Measurements from ENCODE around the gene FOSB. TPM values are rescaled to one million over a fixed set of nuclear protein-coding genes. Genes with fewer than 3 reads are reported as not detected.

FOSB gene
- total RNA-seq, 1 donor from 2014 or later: 18.3 TPM

- peak; percentile 71 for DNase-seq (ENCODE audit: low read depth)
Measured at GRCh38 chr19:45484273-45484945, 16.6 kb downstream of the FOSB start.

- peak; percentile 84 for DNase-seq (ENCODE audit: low read depth)
Measured at GRCh38 chr19:45485305-45486077, 17.7 kb downstream of the FOSB start.

- DNase-seq (ENCODE audit: low read depth): no peak
Measured at GRCh38 chr19:45488708-45489107, 20.9 kb downstream of the FOSB start.

GRCh38 chr19:45489216-45489855 is 21.5 kb downstream of the FOSB start:
- no peak for DNase-seq (ENCODE audit: low read depth)

GRCh38 chr19:45492137-45492626 is 24.4 kb downstream of the FOSB start:
- DNase-seq (ENCODE audit: low read depth): no peak

- DNase-seq (ENCODE audit: low read depth): peak; percentile 52
Measured at GRCh38 chr19:45492627-45493470, 25.1 kb downstream of the FOSB start.

GRCh38 chr19:45494261-45494916 is 26.6 kb downstream of the FOSB start:
- no peak for DNase-seq (ENCODE audit: low read depth)

- DNase-seq (ENCODE audit: low read depth): no peak
Measured at GRCh38 chr19:45495178-45495577, 27.4 kb downstream of the FOSB start.

GRCh38 chr19:45496349-45496953 is 28.7 kb downstream of the FOSB start:
- no peak for DNase-seq (ENCODE audit: low read depth)

- no peak for DNase-seq (ENCODE audit: low read depth)
Measured at GRCh38 chr19:45497791-45498190, 30.0 kb downstream of the FOSB start.

- DNase-seq (ENCODE audit: low read depth): no peak
Measured at GRCh38 chr19:45498411-45499195, 30.8 kb downstream of the FOSB start, which contains the start of gene PPM1N. Gene PPM1N (plus strand): TSS chr19:45498443. CDS start chr19:45498473, 30 bp downstream.

GRCh38 chr19:45499196-45500180 is 31.7 kb downstream of the FOSB start:
- peak; percentile 43 for DNase-seq (ENCODE audit: low read depth)

GRCh38 chr19:45500918-45501729 is 33.3 kb downstream of the FOSB start:
- no peak for DNase-seq (ENCODE audit: low read depth)

GRCh38 chr19:45501730-45502014 is 33.9 kb downstream of the FOSB start:
- no peak for DNase-seq (ENCODE audit: low read depth)

- DNase-seq (ENCODE audit: low read depth): no peak
Measured at GRCh38 chr19:45502111-45502510, 34.3 kb downstream of the FOSB start.

GRCh38 chr19:45503909-45504308 is 36.1 kb downstream of the FOSB start:
- no peak for DNase-seq (ENCODE audit: low read depth)

- no peak for DNase-seq (ENCODE audit: low read depth)
Measured at GRCh38 chr19:45505151-45505995, 37.6 kb downstream of the FOSB start.
